MM.1S (cell line): ENCODE results near the gene EML6.

Source experiments
- DNase-seq: peaks from one replicate; pipeline ENCODE4 v3.0.0-alpha.2; 2015
- H2AFZ ChIP-seq: fragments of 300-600 bp; sonication (generic); 2 replicates; pipeline ENCODE4 v1.6.0; 2016; ENCODE audit warnings: antibody characterized with exemption, low read length
- H3F3A ChIP-seq: fragments of 300-600 bp; sonication (generic); 2 replicates; pipeline ENCODE4 v1.6.1; 2016; ENCODE audit warnings: mild to moderate bottlenecking, antibody characterized with exemption, low read length, moderate library complexity, mixed read lengths; ENCODE audit not compliant: insufficient read depth
- H3K27ac ChIP-seq: fragments of 300-600 bp; sonication (generic); 2 replicates; pipeline ENCODE4 v1.5.1; 2016; ENCODE audit warnings: mild to moderate bottlenecking, low read length
- H3K27me3 ChIP-seq: fragments of 300-600 bp; sonication (generic); replicated peaks from 2 replicates; pipeline ENCODE4 v1.6.0; 2016; ENCODE audit warnings: low read length; ENCODE audit not compliant: insufficient read depth
- H3K36me3 ChIP-seq: fragments of 300-600 bp; sonication (generic); replicated peaks from 2 replicates; pipeline ENCODE4 v1.6.1; 2016; ENCODE audit warnings: mild to moderate bottlenecking, low read length, mixed read lengths; ENCODE audit not compliant: insufficient read depth
- H3K4me1 ChIP-seq: fragments of 300-600 bp; sonication (generic); 2 replicates; pipeline ENCODE4 v1.6.1; 2016; ENCODE audit warnings: low read length, mixed read lengths
- H3K4me2 ChIP-seq: fragments of 300-600 bp; sonication (generic); 2 replicates; pipeline ENCODE4 v1.6.0; 2016; ENCODE audit warnings: low read depth, low read length
- H3K4me3 ChIP-seq: fragments of 300-600 bp; sonication (generic); 2 replicates; pipeline ENCODE4 v1.5.1; 2016; ENCODE audit warnings: low read length, mixed read lengths
- H3K79me2 ChIP-seq: fragments of 300-600 bp; sonication (generic); 2 replicates; pipeline ENCODE4 v1.6.1; 2016; ENCODE audit warnings: mixed run types, low read length, mixed read lengths
- H3K9ac ChIP-seq: fragments of 300-600 bp; sonication (generic); 2 replicates; pipeline ENCODE4 v1.6.1; 2016; ENCODE audit warnings: low read length, mixed read lengths
- H3K9me2 ChIP-seq: fragments of 300-600 bp; sonication (generic); replicated peaks from 2 replicates; pipeline ENCODE4 v1.6.1; 2016; ENCODE audit warnings: mild to moderate bottlenecking, low read length, mixed read lengths; ENCODE audit not compliant: insufficient read depth
- H3K9me3 ChIP-seq: fragments of 300-600 bp; sonication (generic); replicated peaks from 2 replicates; pipeline ENCODE4 v1.6.1; 2016; ENCODE audit warnings: mild to moderate bottlenecking, low read length, mixed read lengths; ENCODE audit not compliant: insufficient read depth
- H4K20me1 ChIP-seq: fragments of 300-600 bp; sonication (generic); 2 replicates; pipeline ENCODE4 v1.6.1; 2016; ENCODE audit warnings: mild to moderate bottlenecking, low read length, moderate library complexity, mixed read lengths; ENCODE audit not compliant: insufficient read depth
- EZH2 ChIP-seq: fragments of 300-600 bp; sonication (generic); optimal IDR thresholded peaks from 2 replicates; pipeline ENCODE3; 2017; ENCODE audit warnings: low read depth, mild to moderate bottlenecking, antibody characterized with exemption, low read length, mixed read lengths
- EZH2phosphoT487 ChIP-seq: fragments of 300-600 bp; sonication (generic); IDR thresholded peaks from 2 replicates; pipeline ENCODE4 v1.6.1; 2018; ENCODE audit warnings: antibody characterized with exemption, low read length
- TF ChIP-seq, protein P1 (sequence below): fragments of 300-600 bp; sonication (generic); IDR thresholded peaks from 2 replicates; pipeline ENCODE4 v1.5.1; 2016; ENCODE audit warnings: antibody characterized with exemption, low read length, mixed read lengths

EML6 gene

DNA sequence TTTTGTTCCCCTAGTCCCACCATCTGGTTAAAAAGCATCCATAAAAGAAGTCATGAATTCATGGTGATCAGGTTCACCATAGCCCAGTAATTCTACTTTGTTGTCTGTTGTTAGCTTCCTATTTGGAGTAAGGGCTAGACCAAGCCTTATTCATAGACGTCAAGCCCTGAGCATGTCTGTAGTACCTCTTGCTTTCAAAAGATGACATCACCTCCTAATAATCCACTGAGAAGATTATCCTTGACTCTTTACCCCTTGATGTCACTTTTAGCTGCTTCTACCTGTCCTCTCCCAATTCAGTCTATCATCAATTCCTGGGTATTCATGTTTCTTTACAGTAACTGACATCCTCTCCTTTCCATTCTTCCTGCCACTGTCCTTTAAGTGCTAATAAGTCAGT lies 90.1 kb downstream of the EML6 start:
- DNase-seq, result no peak
- Histone ChIP-seq H3K9me2 (no peaks in the 10 kb centered on the region), H3K27ac (no peak overlapping the region), H3K4me1 (no peaks in the 10 kb centered on the region), H3K79me2 (no peaks in the 10 kb centered on the region), H3K9me3 (no peaks in the 10 kb centered on the region), H3K36me3 (no peaks in the 10 kb centered on the region), H3K4me2 (no peak overlapping the region), H2AFZ (no peak overlapping the region), H3F3A (no peaks in the 10 kb centered on the region), H3K4me3 (no peak overlapping the region), H3K27me3 (no peaks in the 10 kb centered on the region), H4K20me1 (no peaks in the 10 kb centered on the region), H3K9ac (no peak overlapping the region)
- no peak for TF ChIP-seq EZH2
- no peak for TF ChIP-seq EZH2phosphoT487
- TF ChIP-seq, protein P1, sequence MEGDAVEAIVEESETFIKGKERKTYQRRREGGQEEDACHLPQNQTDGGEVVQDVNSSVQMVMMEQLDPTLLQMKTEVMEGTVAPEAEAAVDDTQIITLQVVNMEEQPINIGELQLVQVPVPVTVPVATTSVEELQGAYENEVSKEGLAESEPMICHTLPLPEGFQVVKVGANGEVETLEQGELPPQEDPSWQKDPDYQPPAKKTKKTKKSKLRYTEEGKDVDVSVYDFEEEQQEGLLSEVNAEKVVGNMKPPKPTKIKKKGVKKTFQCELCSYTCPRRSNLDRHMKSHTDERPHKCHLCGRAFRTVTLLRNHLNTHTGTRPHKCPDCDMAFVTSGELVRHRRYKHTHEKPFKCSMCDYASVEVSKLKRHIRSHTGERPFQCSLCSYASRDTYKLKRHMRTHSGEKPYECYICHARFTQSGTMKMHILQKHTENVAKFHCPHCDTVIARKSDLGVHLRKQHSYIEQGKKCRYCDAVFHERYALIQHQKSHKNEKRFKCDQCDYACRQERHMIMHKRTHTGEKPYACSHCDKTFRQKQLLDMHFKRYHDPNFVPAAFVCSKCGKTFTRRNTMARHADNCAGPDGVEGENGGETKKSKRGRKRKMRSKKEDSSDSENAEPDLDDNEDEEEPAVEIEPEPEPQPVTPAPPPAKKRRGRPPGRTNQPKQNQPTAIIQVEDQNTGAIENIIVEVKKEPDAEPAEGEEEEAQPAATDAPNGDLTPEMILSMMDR, result no peak

DNA sequence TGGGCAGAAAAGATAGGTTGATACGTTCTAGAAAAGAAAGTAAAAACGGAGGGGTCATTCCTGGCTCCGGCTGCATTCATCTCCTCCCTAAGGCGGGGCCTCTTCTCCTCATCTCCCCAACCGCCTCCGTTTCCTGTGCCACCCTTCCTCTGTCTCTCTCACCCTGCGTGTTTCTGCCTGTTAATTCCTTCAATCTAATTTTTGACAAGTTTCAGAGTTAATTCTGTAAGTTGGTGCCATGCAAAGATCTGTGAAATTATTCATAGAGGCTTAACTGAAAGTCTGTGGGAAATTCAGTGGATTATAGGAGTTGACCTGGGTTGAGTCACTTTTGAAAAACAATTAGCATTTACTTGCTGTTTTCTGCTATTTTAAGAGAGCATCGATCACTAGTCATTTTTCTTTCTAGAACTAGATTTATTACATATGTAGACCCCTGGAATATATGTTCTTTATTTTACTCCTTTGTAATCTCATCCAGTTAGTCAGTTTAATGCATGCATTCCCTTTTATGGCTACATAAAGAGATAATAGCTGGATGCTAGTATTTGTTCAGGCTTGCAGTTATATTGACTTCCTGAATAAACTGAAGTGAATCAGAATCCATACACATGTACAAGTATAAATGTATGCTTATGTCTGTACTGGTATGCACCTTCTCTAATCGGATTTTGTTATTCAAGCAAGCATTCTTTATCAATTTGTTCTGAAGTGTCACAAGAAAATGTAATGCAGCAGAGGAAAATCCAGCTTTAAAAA lies 91.1 kb downstream of the EML6 start:
- H3K9me3 ChIP-seq, result no peaks in the 10 kb centered on the region

DNA sequence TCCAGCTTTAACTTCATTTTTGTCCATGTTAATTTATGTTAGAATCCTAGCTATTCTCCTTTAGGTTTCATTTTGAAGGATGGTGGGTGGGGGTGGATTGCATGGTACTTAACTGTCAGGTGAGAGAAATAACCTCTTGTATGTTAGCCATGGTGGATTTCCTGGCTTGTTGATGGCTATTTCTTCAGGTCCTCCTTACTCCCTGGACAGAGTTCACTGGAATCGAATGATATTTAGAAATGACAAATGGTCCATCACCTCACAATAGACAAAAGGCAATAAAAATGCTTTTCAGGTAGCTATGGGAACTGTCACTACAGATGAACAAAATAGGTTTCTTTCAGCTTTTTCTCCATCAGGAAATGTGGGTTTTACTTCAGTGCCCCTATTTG lies 91.7 kb downstream of the EML6 start:
- no peaks in the 10 kb centered on the region for H3K36me3 ChIP-seq

More for the DNA sequence above, 91.1 kb downstream of the EML6 start:
- no peaks in the 10 kb centered on the region for H3K27me3 ChIP-seq
- TF ChIP-seq EZH2, result no peak
- TF ChIP-seq, protein P1, result no peak
- TF ChIP-seq EZH2phosphoT487, result no peak
- H3K4me3 ChIP-seq, result no peak overlapping the region
- H3F3A ChIP-seq, result no peaks in the 10 kb centered on the region
- no peaks in the 10 kb centered on the region for H3K36me3 ChIP-seq
- no peaks in the 10 kb centered on the region for H3K79me2 ChIP-seq
- no peaks in the 10 kb centered on the region for H4K20me1 ChIP-seq
- no peak for DNase-seq
- H3K27ac ChIP-seq, result no peak overlapping the region
- H2AFZ ChIP-seq, result no peak overlapping the region
- H3K9me2 ChIP-seq, result no peaks in the 10 kb centered on the region
- H3K4me2 ChIP-seq, result no peak overlapping the region
- H3K4me1 ChIP-seq, result no peaks in the 10 kb centered on the region
- no peak overlapping the region for H3K9ac ChIP-seq

More for the DNA sequence above, 91.7 kb downstream of the EML6 start:
- Histone ChIP-seq H3K4me2 (no peak overlapping the region), H3F3A (no peaks in the 10 kb centered on the region), H4K20me1 (no peaks in the 10 kb centered on the region), H3K9me2 (no peaks in the 10 kb centered on the region), H3K4me3 (no peak overlapping the region), H3K27ac (no peak overlapping the region), H3K4me1 (no peaks in the 10 kb centered on the region), H3K9me3 (no peaks in the 10 kb centered on the region), H2AFZ (no peak overlapping the region), H3K9ac (no peak overlapping the region), H3K79me2 (no peaks in the 10 kb centered on the region), H3K27me3 (no peaks in the 10 kb centered on the region)
- DNase-seq, result no peak
- TF ChIP-seq, protein P1, result no peak
- no peak for TF ChIP-seq EZH2
- no peak for TF ChIP-seq EZH2phosphoT487
